Retinal pigment epithelial cell (primary cell): ENCODE results near the gene ELOB.

Experiments used
- DNase-seq: peaks from one replicate; pipeline ENCODE4 v3.0.0-alpha.2; 2010; ENCODE audit warnings: low read depth
- H3K4me3 ChIP-seq: 2 replicates; pipeline ENCODE4 v1.5.1; 2011; ENCODE audit warnings: mild to moderate bottlenecking, low read length, control low read depth, moderate library complexity
- TF ChIP-seq, protein P1 (sequence below): conservative IDR thresholded peaks from 2 replicates; pipeline ENCODE4 v1.5.1; 2011; ENCODE audit warnings: low read depth, low read length, control low read depth, inconsistent platforms

Gene ELOB

DNA sequence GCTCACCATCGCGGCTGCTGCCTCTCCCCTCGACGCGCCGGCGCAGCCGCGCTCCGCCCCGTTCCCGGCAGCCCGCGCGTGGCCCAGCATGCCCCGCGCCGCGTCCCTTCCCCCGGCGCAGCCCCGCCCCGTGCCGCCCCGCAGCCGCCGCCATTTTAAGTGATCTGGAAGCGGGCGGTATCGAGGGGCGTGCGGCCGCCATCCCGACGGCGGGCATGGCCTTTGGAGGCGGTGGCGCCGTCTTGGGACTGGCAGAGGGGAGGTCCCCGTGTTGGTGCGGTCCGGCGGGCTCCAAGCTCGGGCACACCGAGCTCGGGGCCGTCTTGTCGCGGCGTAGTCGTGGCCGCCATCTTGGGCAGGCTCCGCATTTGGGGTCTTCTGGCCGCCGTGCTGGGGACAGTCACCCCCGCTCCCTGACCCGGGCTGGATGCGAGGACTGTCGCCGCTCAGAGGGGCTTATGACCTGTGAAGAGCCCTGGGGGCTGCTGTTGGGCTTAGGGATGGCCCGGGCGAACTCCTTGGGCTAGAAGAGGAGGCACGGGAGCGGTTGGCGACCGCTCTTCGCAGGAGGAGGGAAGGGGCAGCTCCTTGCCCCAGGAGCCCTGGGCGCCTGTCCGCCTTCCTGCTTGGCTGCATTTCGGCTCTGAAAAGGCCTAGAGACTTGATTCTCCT lies at the start of gene ELOB:
Gene ELOB, minus strand, starts transcription at position 50 of the 672 bp plus-strand sequence. Its CDS starts 41 bp downstream, at position 9.
- TF ChIP-seq, protein P1, sequence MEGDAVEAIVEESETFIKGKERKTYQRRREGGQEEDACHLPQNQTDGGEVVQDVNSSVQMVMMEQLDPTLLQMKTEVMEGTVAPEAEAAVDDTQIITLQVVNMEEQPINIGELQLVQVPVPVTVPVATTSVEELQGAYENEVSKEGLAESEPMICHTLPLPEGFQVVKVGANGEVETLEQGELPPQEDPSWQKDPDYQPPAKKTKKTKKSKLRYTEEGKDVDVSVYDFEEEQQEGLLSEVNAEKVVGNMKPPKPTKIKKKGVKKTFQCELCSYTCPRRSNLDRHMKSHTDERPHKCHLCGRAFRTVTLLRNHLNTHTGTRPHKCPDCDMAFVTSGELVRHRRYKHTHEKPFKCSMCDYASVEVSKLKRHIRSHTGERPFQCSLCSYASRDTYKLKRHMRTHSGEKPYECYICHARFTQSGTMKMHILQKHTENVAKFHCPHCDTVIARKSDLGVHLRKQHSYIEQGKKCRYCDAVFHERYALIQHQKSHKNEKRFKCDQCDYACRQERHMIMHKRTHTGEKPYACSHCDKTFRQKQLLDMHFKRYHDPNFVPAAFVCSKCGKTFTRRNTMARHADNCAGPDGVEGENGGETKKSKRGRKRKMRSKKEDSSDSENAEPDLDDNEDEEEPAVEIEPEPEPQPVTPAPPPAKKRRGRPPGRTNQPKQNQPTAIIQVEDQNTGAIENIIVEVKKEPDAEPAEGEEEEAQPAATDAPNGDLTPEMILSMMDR: no peak
- DNase-seq: no peak
- H3K4me3 ChIP-seq: peak within 1 kb of the TSS; percentile 92

GRCh38 chr16:2825906-2826305 lies 48.8 kb upstream of the ELOB start:
- no peak for DNase-seq
- TF ChIP-seq, protein P1: no peak

DNA sequence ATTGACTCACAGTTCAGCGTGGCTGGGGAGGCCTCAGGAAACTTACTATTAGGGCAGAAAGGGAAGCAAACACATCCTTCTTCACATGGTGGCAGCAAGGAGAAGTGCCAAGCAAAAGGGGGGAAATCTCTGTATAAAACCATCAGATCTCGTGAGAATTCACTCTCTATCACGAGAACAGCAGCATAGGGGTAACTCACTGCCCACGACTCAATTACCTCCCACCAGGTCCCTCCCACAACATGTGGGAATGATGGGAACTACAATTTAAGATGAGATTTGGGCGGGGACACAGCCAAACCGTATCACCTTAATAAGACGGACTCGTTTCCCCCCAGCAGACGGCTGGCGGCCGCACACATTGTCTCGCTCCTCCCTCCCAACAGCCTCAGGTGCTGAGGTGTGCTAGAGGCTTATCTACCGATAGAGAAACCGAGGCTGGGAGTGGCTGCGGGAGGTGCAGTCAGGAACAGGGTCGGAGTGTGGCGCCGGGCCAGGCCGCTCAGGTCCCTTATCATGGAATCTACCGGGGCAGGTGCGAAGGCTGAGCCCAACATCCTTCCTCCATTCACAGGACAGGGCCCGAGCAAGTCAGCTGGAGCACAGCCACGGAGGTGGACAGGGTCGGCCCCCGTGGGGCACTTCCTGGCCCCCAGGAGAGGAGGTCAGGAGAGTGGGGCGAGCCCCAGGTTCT lies 48.1 kb upstream of the ELOB start:
- no peak overlapping the region for H3K4me3 ChIP-seq
- TF ChIP-seq, protein P1: no peak

More at GRCh38 chr16:2825906-2826305, 48.8 kb upstream of the ELOB start:
- no peak overlapping the region for H3K4me3 ChIP-seq

DNA sequence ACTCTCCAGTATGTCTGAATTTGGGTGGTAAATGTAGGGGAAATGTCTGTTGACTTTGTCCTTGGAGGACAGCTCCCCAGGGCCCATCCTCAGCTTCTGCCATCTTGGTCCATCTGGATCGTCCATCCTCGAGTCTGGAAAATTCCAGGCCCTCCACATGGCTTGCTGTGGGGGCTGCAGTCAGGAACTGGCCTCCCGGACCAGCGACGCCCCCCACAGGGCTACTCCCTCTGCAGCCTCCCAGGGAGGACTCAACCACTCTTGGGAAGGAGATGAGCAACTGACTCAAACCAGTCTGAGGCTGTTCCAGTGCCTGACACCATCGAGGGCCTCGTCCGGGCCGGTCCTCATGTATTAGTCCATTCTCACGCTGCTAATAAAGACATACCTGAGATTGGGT lies 47.5 kb upstream of the ELOB start:
- DNase-seq: no peak
- TF ChIP-seq, protein P1: no peak
- H3K4me3 ChIP-seq: no peak overlapping the region

More for the DNA sequence above, 48.1 kb upstream of the ELOB start:
- DNase-seq: no peak

DNA sequence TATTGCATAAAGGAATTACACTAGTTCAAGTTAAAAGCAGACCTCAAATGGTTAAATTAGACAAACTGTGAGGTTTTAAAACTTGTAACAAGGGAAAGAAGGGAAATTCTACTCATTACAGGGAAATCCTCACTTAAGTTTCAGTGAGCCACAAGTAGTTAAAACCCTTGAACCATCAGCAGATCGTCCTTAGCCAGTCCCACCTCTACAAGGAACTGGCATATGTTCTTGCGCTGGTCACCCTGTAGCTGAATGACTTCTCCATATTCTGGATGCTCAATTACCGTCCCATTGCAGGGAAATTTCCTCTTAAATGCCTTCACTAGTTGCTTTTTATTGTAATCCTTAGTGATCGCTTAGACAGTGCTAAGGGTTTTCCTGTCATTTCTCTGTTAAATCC lies 45.4 kb upstream of the ELOB start:
- DNase-seq: no peak
- TF ChIP-seq, protein P1: no peak
- H3K4me3 ChIP-seq: no peak overlapping the region

- no peak for DNase-seq
- H3K4me3 ChIP-seq: no peak overlapping the region
- TF ChIP-seq, protein P1: no peak
Observed at GRCh38 chr16:2822158-2822495, 45.0 kb upstream of the ELOB start.
